Suprapubic skin (tissue), 2 donors: ENCODE measurements around the gene FAM131B.

Experiments
- EP300 ChIP-seq: sonication (generic); formaldehyde crosslinking; IDR thresholded peaks from one replicate; pipeline ENCODE4 v1.6.1; 2017; ENCODE audit warnings: antibody characterized with exemption
- POLR2A ChIP-seq, 2 donors: fragments of 450-650 bp; IDR thresholded peaks; one replicate each; pipeline ENCODE4 v1.6.1; 2017; ENCODE audit warnings: antibody characterized with exemption in 2 of 2, mild to moderate bottlenecking in 2 of 2, moderate library complexity in 2 of 2

GRCh38 chr7:143372070-143372469, 9.6 kb upstream of the FAM131B start:
- TF ChIP-seq EP300: no peak
- no peak for TF ChIP-seq POLR2A (IDR thresholded peaks at IDR 0.05)
